GM21576 (cell line): Measurements from ENCODE around the gene EHMT1.
"Not testable (repeated sequence)": the region's sequence is repeated elsewhere in the genome, so short reads cannot be mapped to it uniquely, and the experiment has no call there.

Source experiments
- ATAC-seq: cut with Tn5 transposase; IDR thresholded peaks from one replicate; pipeline ENCODE4 v1.9.1; 2021; ENCODE audit warnings: mild to moderate bottlenecking, moderate library complexity; ENCODE audit not compliant: unreplicated experiment

The EHMT1 gene

DNA sequence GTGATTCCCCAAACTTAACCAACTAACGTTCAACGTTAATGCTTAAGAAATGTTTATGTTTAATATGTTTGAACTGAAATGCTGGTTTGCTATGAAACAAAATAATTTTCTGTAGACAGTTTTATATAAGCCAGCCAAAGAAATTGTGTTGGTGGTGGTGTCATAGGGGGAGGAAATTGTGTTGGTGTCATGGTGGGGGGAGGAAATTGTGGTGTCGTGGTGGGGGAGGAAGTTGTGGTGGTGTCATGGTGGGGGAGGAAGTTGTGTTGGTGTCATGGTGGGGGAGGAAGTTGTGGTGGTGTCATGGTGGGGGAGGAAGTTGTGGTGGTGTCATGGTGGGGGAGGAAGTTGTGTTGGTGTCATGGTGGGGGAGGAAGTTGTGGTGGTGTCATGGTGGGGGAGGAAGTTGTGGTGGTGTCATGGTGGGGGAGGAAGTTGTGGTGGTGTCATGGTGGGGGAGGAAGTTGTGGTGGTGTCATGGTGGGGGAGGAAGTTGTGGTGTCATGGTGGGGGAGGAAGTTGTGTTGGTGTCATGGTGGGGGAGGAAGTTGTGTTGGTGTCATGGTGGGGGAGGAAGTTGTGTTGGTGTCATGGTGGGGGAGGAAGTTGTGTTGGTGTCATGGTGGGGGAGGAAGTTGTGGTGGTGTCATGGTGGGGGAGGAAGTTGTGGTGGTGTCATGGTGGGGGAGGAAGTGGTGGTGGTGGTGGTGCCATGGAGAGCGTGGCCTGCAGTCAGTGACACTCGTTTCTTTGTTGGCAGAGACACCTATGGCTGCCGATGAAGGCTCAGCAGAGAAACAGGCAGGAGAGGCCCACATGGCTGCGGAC lies 97.3 kb downstream of the EHMT1 start:
- not testable (repeated sequence) for ATAC-seq

DNA sequence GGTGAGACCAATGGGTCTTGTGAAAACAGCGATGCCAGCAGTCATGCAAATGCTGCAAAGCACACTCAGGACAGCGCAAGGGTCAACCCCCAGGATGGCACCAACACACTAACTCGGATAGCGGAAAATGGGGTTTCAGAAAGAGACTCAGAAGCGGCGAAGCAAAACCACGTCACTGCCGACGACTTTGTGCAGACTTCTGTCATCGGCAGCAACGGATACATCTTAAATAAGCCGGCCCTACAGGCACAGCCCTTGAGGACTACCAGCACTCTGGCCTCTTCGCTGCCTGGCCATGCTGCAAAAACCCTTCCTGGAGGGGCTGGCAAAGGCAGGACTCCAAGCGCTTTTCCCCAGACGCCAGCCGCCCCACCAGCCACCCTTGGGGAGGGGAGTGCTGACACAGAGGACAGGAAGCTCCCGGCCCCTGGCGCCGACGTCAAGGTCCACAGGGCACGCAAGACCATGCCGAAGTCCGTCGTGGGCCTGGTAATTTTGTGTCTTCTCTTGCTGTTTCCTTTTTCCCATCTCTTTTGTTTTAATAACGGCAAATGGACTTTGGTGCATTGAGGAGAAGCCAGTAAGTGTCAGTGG lies 98.0 kb downstream of the EHMT1 start:
- no peak for ATAC-seq

DNA sequence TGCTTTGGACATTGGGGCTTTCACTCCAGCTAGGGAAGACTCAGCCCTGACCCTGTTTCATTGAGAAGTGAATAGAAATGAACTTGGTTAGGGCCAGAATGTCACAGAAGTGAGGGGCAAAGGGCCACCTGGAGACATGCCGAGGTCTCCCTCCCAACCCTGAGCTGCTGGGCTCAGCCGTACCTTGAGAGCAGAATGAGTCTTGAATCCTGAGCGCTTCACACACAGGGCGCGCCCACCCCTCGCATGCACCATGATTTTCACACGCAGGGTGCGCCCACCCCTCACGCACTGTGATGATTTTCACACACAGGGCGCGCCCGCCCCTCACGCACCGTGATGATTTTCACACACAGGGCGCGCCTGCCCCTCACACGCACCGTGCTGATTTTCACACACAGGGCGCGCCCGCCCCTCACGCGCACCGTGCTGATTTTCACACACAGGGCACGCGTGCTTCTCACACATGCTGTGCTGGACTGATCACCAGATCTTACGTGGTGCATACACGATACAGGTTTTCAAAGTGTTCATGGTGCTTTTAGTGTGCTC lies 99.0 kb downstream of the EHMT1 start:
- no peak for ATAC-seq

DNA sequence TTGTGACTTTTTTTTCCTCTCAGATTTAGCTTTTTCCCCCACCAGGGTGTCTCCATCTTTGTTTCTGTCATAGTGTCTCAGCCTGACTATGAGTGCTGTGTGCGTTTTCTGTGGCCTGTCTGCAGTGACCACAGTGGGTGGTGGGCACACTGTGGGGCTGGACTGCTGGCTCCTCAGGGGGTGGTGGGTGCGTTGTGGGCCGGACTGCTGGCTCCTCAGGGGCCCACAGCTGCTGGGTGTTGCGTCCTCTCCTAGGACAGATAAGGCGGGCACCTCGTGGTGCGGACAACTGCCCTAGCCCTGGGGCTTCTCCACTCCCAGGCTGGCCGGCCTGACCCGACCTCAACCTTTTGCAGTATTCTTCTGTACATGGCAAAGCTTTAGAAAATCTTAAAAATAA lies 100.4 kb downstream of the EHMT1 start:
- no peak for ATAC-seq

DNA sequence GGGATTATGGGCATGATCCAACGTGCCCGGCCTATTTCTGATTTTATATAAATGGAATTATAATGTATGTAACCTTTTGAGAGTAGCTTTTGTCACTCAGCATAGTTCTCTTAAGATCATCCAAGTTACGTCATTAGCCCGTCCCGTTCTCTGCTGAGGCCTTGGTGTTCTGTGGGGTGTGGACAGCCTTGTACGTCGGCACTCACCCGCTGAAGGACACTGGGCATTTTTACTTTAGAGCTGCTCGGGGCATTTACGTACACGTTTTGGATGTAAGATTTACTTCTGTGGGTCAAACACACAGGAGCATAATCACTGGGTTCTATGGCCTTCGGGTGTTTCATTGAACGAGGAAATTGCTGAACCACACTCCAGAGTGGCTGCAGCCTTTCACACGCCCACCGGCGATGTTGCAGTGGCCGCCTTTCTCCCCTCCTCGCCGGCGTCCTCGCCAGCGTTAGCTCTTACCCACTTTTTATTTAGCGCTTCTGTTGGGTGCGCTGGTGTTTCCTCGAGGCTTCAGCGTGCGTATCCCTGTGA lies 101.8 kb downstream of the EHMT1 start:
- no peak for ATAC-seq

DNA sequence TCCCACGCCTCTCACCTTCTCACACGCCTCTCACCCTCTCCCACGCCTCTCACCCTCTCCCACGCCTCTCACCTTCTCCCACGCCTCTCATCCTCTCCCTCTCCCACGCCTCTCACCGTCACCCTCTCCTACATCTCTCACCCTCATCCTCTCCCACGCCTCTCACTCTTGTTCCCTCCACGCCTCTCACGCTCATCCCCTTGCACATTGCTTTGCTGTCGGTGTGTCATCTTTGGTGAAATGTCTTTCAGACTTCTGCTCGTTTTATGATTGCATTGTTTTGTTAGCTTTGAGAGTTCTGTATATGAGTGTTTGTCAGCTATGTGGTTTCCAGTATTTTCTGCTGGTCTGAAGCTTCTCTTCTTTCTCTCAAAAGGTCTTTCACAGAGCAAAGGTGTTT lies 102.7 kb downstream of the EHMT1 start:
- no peak for ATAC-seq

DNA sequence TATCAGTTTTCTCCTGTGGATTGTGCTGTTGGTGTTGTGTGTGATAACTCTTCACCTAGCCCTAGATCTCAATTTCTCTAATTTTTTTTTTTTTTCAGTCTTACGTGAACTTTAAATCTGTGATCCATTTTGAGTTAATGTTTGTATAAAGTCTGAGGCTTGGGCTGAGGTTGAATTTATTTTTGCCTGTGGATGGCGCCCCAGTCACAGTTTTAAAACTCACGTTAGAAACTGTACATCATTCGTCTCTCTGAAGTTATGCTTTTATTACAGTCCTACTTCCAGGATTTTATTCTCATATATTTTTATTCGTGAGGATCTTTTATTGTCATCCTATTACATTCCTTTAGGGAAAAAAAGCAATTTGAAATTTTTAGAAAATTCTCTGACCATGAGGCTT lies 103.1 kb downstream of the EHMT1 start:
- ATAC-seq, result no peak

DNA sequence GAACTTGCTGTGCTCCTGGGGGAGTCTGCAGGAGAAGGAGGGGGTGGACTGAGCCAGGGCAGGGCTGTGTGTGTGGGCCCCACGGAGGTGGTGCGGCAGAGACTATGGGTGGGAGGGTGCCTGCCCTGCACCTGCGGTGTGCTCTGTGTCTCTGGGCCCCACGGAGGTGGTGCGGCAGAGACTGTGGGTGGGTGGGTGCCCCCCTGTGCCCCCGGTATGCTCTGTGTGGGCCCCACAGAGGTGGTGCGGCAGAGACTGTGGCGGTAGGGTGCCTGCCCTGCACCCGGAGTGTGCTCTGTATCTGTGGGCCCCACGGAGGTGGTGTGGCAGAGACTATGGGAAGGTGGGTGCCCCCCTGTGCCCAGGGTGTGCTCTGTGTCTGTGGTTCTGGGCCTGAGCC lies 103.7 kb downstream of the EHMT1 start:
- no peak for ATAC-seq

DNA sequence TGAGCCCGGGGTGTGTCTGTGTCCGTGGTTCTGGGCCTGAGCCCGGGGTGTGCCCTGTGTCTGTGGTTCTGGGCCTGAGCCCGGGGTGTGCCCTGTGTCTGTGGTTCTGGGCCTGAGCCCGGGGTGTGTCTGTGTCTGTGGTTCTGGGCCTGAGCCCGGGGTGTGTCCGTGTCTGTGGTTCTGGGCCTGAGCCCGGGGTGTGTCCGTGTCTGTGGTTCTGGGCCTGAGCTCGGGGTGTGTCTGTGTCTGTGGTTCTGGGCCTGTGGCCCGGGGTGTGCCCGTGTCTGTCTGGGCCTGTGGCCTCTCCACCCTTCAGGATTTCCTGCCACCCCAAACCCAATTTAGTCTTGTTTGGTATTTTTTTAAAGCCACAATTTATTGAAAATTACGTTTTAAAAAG lies 104.6 kb downstream of the EHMT1 start:
- ATAC-seq, result not testable (repeated sequence)

DNA sequence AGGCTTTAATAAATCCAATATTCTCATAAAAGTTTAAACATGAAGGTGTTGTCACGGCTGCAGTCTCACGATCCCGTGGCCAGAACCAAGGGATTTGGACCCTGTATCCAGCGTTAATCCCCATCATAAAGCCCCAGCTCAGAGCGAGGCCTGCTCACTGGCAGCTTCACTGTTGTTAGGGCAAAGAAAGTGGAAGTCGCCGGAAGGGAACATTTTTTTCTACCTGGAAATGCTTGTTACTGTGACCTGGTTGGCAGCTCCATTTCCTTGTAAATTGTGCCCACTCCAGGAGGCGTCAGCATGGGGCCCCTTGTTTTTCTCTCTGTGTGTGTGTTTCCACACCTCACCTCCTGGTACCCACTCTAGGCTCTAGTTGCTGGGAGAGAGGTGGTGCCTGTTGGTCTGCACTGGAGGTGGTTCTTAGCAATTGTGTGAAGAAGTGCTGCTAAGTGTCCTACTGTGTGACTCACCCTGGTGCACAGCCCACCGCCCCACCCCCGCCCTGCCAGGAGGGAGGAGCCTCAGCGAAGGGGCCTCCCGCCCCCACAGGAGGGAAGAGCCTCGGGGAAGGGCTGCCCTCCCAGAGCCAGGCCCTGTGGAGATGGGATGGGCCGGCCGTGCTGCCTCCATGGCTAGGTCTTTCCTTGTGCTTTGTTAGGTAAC lies 105.1 kb downstream of the EHMT1 start:
- no peak for ATAC-seq

DNA sequence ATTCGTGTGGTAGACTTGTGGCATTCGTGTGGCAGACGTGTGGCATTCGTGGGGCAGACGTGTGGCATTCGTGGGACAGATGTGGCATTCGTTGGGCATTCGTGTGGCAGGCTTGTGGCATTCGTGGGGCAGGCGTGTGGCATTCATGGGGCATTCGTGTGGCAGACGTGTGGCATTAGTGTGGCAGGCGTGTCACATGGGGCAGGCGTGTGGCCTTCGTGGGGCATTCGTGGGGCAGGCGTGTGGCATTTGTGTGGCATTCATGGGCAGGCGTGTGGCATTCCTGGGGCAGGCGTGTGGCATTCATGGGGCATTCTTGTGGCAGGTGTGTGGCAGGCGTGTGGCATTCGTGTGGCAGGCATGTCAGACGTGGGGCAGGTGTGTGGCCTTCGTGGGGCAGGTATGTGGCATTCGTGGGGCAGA lies 106.0 kb downstream of the EHMT1 start:
- ATAC-seq, result no peak

DNA sequence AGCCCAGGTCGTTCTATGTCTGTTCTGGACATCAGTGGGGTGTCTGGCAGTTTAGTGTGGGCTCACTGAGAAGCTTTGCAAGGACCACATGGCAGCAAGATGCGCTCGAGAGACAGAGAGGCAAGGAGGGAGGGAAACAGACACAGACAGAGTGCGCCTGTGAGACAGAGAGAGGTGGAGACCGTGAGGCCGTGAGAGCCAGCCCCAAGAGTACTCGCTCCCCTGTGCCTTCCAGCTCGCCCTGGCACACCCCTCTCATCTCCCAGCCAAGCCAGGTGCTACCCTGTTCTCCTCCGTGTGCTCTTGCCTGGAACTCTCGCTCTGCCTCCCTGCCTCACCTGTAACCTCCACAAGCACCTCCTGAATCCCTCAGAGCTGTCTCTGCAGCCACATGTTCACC lies 106.8 kb downstream of the EHMT1 start:
- no peak for ATAC-seq

DNA sequence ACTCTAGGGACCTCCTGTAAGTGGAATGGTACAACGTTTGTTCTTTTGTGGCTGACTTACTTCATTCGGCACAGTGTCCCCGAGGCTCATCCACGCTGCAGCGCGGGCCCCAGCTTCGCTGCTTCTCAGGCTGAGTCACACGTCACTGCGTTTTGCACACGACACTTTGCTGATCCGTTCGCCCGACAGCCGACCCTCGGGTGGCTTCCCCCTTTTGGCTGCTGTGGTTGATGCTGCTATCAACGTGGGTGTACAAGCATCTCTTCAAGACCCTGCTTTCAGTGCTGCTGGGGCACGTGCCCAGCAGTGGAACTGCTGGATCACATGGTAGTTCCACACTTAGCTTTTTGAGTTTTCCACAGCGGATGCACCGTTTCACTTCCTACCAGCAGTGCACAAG lies 107.5 kb downstream of the EHMT1 start:
- ATAC-seq, result peak; percentile 70

DNA sequence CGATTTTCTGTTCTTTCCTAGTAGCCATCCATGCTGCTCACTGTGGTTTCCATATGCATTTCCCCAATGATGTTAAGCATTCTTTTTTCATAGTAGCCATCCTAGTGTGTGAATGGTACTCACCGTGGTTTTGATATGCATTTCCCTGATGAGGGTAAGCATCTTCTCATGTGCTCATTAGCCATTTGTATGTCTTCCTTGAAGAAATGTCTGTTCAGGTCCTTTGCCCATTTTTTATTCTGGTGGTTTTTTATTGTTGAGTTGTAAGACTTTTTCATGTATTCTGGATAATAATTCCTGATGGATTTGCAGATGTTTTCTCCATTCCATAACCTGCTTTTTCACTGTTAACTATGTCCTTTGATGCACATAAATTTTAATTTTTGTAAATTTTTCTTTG lies 108.0 kb downstream of the EHMT1 start:
- no peak for ATAC-seq

DNA sequence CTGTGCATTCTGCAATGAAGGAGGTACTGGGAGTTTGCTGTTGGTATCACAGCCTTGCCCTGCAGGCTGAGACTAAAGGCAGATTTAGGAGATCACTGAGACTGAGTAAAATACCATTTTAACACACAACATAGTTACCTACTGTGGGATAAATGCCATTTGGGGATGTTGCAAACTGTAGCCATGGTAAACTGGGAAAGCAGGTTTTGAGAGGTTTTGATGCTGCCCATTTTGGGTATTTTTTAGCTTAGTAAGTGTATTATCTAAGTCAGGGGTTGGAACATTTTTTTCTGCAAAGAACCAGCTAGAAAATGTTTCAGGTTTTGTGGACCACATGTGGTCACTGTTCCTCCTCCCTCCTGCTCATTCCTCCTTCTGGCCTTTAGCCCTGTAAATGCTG lies 108.9 kb downstream of the EHMT1 start:
- ATAC-seq, result no peak

DNA sequence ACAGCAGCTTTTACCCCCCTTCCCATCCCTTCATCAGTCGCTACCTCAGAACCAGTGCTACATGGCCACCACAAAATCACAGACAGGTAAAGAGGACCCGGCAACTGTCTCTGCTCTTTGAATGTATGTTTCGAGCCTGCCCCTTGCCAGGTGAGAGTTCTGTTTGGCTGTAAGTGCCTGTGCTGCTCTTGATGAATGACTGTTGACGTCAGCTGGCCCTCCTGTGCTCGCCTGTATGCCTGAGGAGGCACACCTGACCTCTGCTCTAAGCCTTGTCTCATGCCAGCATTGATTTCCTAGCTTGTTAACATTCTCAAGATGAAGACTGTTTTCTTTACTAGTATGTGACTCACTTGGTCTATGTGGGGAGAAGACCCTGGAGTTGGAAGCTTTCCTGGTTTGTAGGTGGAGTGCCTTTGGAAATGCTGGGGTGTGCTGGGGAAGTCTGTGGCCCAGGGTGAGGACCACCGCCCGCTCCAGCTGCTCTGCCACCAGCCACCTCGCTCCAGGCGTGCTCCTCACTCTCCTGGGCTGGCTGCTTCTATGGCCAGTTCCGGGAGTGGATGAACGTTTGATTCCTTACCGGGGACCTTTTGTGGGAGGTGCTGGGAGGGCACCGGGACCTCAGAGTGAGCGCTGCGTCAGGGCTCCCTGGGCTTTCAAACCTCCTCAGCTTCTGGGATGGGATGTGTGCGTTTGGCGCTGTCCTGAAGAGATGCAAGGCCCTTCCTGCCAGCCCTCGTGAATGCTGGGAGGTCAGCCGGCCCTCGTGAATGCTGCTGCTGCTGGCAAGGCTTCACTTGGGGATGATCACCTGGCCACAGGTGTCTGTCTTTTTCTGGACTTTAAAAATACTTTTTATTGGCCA lies 109.9 kb downstream of the EHMT1 start:
- ATAC-seq, result no peak

DNA sequence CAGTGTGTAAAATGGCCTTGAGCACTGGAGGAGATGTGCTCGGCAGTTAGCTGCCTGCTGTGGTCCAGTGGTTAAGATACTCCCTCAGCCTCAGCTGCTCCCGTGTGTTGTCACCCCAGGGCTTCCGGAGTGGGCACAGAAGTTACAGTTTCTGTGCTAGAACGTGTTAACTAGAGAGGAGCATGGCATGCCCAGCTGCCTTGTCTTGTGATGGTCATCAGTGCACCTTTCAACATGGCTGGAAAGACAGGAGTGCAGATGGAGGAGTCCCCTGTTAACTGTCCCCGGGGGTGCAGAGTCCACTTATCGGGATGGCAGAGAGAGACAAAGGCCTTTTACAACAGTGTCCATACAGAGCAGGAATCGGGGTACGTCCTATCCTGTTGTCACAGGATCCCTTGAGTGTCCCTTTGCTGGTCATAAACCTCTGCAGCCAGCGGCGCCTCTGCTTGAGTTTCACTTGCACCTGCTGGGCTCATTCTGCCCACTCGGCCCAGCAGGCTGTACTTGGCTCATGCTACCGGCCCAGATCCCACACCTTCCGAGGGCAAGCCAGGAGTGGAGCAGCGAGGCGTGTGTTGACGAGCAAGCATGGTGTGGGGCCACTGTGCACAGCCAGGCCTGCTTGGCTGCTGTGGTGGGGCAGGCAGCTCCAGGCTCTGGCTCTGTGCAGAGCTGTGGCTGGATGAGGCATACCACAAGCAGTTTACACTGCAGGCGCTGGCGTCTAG lies 112.6 kb downstream of the EHMT1 start:
- no peak for ATAC-seq

DNA sequence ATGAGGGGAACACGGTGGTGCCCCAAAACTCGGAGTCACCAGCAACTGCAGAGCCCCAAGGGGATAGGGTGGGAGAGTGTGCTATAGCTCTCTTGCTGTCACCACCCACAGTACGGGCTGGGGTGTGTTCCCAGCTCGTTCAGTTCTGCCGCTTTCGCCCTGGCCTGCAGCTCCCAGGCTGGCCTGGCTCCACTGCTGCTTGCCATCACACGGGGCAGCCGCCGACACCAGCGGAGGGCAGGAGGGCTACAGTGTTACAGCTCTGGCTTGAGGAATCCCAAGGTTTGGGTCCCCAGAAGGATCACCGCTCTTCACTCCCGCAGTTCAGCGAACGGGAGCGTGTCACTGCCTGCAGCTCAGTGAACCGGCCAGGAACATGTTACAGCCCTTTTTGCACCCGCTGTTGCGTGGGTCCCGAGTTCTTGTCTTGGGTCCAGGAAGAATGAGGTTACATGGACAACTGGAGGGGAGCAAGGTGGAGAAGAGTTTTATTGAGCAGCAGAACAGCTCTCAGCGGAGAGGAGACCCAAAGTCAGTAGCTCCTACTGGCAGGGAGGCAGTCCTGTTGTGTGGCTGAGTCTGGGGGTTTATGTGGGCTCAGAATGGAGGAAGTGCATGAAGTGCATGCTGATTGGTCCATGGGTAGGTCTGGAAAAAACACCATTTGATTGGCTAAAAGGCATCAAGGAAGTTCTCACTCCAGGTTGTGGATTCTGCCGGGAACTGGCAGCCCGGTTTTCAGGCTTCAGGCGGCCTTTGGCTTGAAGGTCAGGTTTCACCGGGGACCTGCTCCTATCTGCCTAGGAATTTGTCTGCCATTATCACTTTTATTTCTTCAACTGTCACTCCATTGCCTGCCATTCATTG lies 113.4 kb downstream of the EHMT1 start:
- no peak for ATAC-seq

DNA sequence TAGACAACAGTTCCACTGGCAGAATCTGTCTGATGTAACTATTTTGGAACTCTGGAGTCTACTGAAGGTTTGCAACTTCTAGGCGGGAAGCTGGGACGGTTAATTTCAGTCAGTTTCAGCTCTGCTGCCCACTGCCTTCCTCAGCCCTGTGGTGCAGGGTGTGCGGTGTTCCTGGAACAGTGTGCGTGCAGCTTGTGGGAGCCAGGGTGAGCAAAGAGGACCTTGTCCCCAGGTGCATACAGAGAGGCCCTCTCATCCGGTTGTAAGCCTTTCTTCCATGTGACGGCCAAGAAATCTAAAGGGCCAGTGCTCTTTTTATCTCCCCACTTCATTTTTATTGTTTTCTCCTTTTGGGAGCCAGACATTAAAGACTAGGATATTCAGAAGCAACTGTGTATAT lies 114.6 kb downstream of the EHMT1 start:
- no peak for ATAC-seq
